Activated gamma-delta T cell treated with anti-CD3 and anti-CD28 coated beads, Interleukin-2, amount 50 U/mL, for 16 hours (primary cell): Measurements from ENCODE around the gene IL23A.
"Not testable (repeated sequence)": the region's sequence is repeated elsewhere in the genome, so short reads cannot be mapped to it uniquely, and the experiment has no call there.

Experiments used
- DNase-seq: peaks from one replicate; pipeline ENCODE4 v3.0.0-alpha.2; 2020; ENCODE audit warnings: low read depth

Gene IL23A, protein sequence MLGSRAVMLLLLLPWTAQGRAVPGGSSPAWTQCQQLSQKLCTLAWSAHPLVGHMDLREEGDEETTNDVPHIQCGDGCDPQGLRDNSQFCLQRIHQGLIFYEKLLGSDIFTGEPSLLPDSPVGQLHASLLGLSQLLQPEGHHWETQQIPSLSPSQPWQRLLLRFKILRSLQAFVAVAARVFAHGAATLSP

GRCh38 chr12:56338308-56339157, at the start of gene IL23A:
Gene IL23A, plus strand, starts transcription at chr12:56338884. Its CDS starts 161 bp downstream, at chr12:56339045.
- peak; percentile 77 for DNase-seq

GRCh38 chr12:56293795-56294194, 44.9 kb upstream of the IL23A start:
- DNase-seq = no peak

- DNase-seq = no peak
Measured at GRCh38 chr12:56296295-56296694, 42.4 kb upstream of the IL23A start.

DNA sequence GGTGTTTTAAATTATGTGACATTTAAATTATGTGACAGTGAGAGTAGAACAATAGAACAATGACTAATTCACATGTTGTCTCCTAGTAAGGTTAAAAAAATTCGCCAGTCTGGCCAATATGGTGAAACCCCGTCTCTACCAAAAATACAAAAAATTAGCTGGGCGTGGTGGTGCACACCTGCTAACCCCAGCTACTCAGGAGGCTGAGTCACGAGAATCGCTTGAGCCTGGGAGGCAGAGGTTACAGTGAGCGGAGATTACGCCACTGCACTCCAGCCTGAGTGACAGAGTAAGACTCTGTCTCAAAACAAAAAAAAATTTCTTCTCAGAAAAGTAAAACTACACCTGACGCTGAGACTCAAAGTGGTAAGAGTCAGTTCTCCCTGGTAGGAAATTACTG, 41.3 kb upstream of the IL23A start:
- DNase-seq = no peak

DNA sequence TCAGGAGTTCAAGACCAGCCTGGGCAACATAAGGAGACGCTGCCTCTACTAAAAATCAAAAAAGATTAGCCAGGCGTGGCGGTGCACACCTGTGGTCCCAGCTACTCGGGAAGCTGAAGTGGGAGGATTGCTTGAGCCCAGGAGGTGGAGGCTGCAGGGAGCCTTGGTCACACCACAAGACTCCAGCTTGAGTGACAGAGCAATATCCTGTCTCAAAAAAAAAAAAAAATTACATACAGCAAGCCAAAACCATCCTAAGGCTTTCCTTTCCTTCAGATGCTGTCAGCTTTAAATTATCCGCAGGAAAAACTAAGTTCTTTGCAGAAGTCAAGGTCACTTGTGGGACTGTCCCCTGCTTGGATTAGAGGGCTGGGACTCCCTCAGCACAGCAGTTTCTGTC, 39.9 kb upstream of the IL23A start:
- no peak for DNase-seq

- DNase-seq = no peak
Measured at GRCh38 chr12:56299308-56299852, 39.3 kb upstream of the IL23A start.

DNA sequence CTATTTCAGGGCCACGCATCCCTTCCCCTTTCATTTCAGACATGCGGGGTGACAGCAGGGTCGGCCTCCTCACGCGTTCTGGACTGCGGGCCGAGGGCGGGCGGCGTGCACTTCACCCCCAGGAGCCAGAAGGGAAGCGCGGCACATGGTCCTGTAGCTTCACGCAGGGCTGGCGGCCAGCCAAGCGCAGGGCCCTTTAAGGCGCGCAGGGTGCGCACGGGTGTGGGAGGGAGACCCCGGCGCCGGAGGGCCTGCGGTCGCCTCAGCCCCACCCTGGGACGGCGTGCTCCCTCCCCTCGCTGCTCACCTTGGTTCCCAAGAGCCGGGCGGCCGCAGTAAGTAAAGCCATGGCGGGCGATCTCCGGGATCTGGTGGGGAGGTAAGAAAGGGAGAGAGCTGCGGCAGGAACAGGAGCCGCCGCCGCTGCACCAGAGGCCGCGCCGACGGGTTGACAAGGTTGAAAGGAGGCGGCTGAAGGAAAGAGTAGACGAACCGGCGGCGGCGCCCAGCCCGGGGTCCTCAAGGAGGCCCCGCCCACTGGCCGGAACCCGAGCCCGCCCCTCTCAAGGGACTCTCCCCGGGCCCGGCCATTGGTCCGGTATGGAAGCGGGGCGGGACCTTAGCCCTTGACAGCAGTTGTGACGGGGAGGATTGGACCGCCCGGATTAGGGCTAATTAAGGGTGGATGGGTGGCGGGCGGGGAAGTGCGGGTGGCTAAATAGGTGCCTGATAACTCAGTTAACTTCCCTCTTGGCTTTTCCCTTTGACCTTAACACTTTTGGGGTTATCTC, 38.6 kb upstream of the IL23A start, which contains the start of gene CS:
CS (minus strand) TSS at position 478 of the 791 bp plus-strand sequence; CDS start at position 349, 129 bp downstream.
- peak; percentile 98 for DNase-seq

DNA sequence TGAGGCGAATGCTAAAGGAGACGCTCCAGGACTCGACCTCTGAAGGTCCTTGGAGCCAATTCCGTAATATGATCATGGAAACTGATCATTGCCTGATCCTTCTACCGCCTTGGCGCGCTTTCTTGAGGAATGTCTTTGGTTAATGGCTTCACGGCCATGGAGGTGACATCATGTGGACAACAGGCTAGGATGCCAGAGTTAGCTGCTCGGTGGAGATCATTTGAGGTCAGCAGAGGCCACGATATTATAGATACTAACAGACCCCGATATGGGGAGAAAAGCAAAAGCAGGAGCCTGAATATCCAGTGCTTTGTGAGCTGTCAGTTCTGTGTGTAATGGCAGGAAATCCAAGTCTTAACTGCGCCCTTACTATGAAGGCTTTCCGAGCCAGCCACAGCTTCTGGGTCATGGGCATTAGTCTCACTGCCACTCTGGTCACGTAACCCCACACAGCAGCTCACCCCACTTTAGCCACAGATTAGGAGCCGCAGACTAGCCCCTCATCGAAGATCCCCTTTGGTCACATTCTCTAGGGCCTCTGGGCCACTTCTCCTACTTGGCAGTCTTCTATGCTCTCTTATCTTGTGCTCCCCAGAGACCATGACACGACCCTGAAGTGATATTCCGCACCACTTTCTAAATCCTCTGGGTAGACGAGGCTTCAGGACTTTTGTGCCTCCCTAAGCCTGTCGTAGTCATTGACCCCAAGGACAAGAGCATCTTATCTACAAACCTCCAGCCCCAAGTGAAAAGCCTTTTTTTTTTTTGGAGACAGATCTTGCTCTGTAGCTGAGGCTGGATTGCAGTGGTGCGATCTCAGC, 37.8 kb upstream of the IL23A start:
- no peak for DNase-seq

- DNase-seq = no peak
Measured at GRCh38 chr12:56304276-56304675, 34.4 kb upstream of the IL23A start.

GRCh38 chr12:56304872-56305590, 33.7 kb upstream of the IL23A start:
- no peak for DNase-seq

- DNase-seq = no peak
Measured at GRCh38 chr12:56307221-56307965, 31.3 kb upstream of the IL23A start.

GRCh38 chr12:56308714-56309113, 30.0 kb upstream of the IL23A start:
- no peak for DNase-seq

DNA sequence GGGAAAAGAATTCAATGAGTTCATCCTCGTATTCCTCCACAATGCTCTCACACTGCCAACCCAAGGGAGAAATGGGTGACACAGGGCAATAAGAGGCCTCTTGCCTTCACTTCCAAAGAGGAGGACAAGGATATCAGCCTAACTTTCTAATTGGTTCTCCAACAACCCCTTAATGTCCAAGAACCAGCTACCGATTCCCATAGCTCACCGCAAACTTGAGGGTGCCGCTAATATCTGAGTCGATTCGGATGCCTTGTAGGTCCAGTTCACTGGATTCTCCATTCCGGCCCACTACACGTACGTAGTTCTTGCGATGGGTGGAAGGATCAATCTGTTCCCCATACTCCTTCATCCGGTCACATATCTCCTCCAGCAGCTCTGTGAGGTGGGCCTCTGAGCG, 27.7 kb upstream of the IL23A start:
- no peak for DNase-seq

- DNase-seq = no peak
Measured at GRCh38 chr12:56315249-56315621, 23.4 kb upstream of the IL23A start.

DNA sequence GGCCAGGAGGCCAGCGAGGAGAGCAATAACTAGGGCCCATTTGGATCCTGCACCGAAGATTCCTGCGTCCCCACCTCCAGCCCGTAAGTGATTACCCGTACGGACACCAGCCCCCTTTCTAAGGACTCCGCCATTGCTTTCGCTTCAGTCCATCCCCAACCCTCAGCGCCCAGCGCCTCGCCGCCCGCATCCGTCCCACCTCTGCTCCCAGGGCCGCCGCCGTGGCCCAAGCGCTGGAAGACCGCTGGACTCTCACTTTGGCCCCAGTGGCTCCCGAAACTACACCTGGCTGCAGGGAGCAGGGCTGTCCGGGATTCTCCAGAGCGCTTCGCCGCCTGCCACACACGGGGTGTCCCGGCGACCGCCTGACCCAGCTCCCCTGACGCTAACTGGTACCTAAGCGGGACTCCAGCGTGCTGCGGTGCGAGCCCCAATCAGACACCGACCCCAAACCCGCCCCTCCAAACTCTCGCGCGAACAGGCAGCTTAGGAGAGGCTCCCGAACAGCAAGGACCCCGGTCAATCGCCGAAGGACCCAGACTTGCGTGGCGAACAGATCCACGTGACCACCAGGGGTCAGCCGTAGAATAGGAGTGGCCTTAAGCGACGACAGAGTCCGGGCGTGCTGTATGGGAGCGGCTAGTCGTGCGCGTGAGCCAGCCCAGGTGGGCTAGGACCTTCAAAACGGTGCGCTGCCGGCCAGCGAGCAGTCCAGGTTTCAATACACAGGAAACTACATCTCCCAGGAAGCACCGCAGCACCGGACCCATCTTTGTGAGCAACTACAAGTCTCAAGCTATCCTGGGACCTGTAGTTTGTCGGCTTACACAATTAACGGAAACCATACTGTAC, 22.8 kb upstream of the IL23A start, which contains the start of gene CNPY2:
CNPY2 (minus strand) TSS at position 367 of the 852 bp plus-strand sequence. CDS start 771 bp downstream, outside the sequence.
- DNase-seq = peak; percentile 93

DNA sequence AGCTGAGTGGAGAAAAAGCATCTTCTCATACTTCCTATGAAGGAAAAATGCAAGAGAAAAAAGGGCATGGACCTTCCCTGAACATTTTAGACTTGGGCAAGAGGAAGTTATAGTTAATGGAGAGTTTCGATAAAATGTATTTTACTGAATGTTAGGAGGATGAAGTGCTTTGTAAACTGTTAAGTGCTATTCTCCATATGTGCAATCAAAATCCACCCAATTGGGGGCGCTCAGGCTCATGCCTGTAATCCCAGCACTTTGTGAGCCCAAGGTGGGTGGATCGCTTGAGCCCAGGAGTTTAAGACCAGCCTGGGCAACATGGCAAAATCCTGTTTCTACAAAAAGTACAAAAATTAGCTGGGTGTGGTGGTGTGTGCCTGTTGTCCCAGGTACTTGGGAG, 21.0 kb upstream of the IL23A start:
- no peak for DNase-seq

DNA sequence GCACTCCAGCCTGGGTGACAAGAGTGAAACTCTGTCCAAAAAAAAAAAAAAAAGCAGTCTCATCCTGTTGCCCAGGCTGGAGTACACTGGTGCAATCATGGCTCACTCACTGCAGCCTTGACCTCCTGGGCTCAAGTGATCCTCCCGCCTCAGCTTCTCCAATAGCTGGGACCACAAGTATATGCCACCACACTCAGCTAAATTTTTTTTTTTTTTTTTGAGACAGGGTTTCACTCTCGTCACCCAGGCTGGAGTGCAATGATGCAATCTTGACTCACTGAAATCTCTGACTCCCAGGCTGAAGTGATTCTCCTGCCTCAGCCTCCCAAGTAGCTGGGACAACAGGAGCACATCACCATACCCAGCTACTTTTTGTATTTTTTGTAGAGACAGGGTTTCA, 17.7 kb upstream of the IL23A start:
- DNase-seq = no peak

DNA sequence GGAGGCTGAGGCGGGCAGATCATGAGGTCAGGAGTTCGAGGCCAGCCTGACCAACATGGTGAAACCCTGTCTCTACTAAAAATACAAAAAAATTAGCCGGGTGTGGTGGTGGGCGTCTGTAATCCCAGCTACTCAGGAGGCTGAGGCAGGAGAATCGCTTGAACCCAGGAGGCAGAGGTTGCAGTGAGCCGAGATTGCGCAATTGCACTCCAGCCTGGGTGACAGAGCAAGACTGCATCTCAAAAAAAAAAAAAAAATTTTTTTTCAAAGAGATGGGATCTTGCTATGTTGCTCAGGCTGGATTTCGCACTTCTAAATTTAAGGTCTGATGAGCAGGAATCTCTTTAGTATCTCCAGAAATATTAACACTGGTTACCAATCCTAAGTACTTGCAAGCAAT, 17.1 kb upstream of the IL23A start:
- not testable (repeated sequence) for DNase-seq

DNA sequence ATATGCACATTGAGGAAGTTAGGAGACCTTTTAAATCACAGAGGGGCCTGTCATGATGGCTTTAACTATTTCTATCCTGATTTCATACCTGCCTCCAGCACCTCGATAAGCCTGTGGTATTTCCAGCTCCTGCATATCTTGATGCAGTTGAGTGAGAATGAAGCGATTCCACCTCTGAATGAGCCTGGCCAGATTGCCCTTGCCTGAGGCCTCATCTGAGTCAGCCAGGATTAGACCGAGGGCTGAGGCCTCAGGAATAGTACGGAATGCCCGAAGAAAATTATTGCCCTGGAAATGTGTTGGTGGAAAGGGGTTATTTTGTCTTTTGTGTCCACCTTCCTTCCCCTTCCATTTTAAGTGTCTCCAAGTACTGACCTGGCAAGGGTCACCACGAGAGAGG, 14.5 kb upstream of the IL23A start:
- DNase-seq = no peak
